Ramos (cell line): ENCODE results near the gene RASA1.

Experiments
- in situ Hi-C: fragments of 300-500 bp; cut with MboI; formaldehyde crosslinking; loops from one replicate; pipeline ENCODE4 v1.14.3; 2022; ENCODE audit warnings: low sequenced_read_pairs; ENCODE audit not compliant: unreplicated experiment

The RASA1 gene

DNA sequence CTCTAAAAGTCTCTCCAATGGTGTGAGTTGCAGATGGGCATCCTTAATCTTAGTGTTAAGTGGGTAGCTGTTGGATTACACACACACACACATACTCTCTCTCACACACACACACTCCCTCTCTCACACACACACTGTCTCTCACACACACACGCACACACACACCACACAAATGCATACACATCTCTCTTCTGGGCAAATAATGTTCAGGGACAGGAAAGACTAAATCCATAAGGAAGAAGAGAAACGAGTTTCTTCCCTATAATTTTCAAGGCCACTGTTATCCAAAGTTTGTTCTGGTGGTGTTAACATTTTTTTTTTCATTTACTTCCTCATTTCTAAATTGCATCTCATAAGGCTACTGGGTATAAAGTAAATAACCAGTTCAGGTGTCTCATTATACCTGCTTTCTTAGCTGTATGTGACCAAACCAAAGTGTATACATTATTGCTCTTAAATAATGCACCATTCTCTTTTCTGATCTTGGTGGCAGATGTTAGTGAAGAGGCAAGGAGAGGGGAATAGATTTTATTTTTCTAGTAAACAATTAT, 167.5 kb downstream of the RASA1 start:
- in situ Hi-C loops = no loop called here

- in situ Hi-C loops = no loop called here
These were observed 170.0 kb downstream of the RASA1 start for GRCh38 chr5:87437724-87438123.

- in situ Hi-C loops = no loop called here
These were observed 170.5 kb downstream of the RASA1 start for GRCh38 chr5:87438231-87438630.
